Esophagus squamous epithelium (tissue), 4 donors: Measurements from ENCODE around the gene MOV10L1.

Experiments
- CTCF ChIP-seq, 6 experiments: fragments of 450-650 bp in 4 of 6; fragments of 200-600 bp in 2 of 6; sonication (generic) in 2 of 6; IDR thresholded peaks; one replicate each; pipeline ENCODE4 v1.5.1; 2016 to 2019; ENCODE audit warnings: antibody characterized with exemption in 6 of 6, mild to moderate bottlenecking in 4 of 6, moderate library complexity in 4 of 6
- POLR2A ChIP-seq, 4 donors: fragments of 450-650 bp; IDR thresholded peaks; one replicate each; pipeline ENCODE4 v1.6.1; 2017; ENCODE audit warnings: antibody characterized with exemption in 4 of 4, mild to moderate bottlenecking in 4 of 4, moderate library complexity in 3 of 4

GRCh38 chr22:50089231-50089630 lies 575 bp upstream of the MOV10L1 start:
- TF ChIP-seq CTCF (IDR thresholded peaks at IDR 0.05), result no peak
- TF ChIP-seq POLR2A (IDR thresholded peaks at IDR 0.05), result no peak
